HG03457 (cell line): Measurements from ENCODE around the gene EIF4G3.
A peak's percentile ranks its signal among the peaks of the same experiment; 100 is the strongest.
"Not testable (repeated sequence)": the region's sequence is repeated elsewhere in the genome, so short reads cannot be mapped to it uniquely, and the experiment has no call there.

Experiments
- ATAC-seq: cut with Tn5 transposase; IDR thresholded peaks from one replicate; pipeline ENCODE4 v1.9.1; 2021; ENCODE audit warnings: moderate number of reproducible peaks; ENCODE audit not compliant: unreplicated experiment

Gene EIF4G3

GRCh38 chr1:21176586-21177555, at the start of gene EIF4G3:
Gene EIF4G3 (minus strand): TSS chr1:21176897. CDS start chr1:21002742, 174,155 bp downstream.
- peak; percentile 94 for ATAC-seq

- ATAC-seq: no peak
Measured at GRCh38 chr1:21225065-21225464, 48.4 kb upstream of the EIF4G3 start.

GRCh38 chr1:21220815-21221214, 44.1 kb upstream of the EIF4G3 start:
- ATAC-seq: no peak

GRCh38 chr1:21219674-21220073, 43.0 kb upstream of the EIF4G3 start:
- no peak for ATAC-seq

GRCh38 chr1:21217812-21218596, 41.3 kb upstream of the EIF4G3 start:
- ATAC-seq: no peak

- no peak for ATAC-seq
Measured at GRCh38 chr1:21216835-21217811, 40.4 kb upstream of the EIF4G3 start.

GRCh38 chr1:21212126-21212525, 35.4 kb upstream of the EIF4G3 start:
- no peak for ATAC-seq

GRCh38 chr1:21208137-21208700, 31.5 kb upstream of the EIF4G3 start:
- not testable (repeated sequence) for ATAC-seq

GRCh38 chr1:21206117-21206516, 29.4 kb upstream of the EIF4G3 start:
- no peak for ATAC-seq

- no peak for ATAC-seq
Measured at GRCh38 chr1:21205416-21205815, 28.7 kb upstream of the EIF4G3 start.

GRCh38 chr1:21201650-21202049, 25.0 kb upstream of the EIF4G3 start:
- ATAC-seq: no peak

GRCh38 chr1:21201238-21201637, 24.5 kb upstream of the EIF4G3 start:
- ATAC-seq: not testable (repeated sequence)

GRCh38 chr1:21200767-21201166, 24.1 kb upstream of the EIF4G3 start:
- ATAC-seq: no peak

GRCh38 chr1:21198929-21199328, 22.2 kb upstream of the EIF4G3 start:
- no peak for ATAC-seq

GRCh38 chr1:21192871-21193270, 16.2 kb upstream of the EIF4G3 start:
- no peak for ATAC-seq

- no peak for ATAC-seq
Measured at GRCh38 chr1:21192284-21192683, 15.6 kb upstream of the EIF4G3 start.

- not testable (repeated sequence) for ATAC-seq
Measured at GRCh38 chr1:21190771-21191170, 14.1 kb upstream of the EIF4G3 start.

GRCh38 chr1:21189906-21190500, 13.3 kb upstream of the EIF4G3 start:
- ATAC-seq: no peak

GRCh38 chr1:21189421-21189820, 12.7 kb upstream of the EIF4G3 start:
- ATAC-seq: no peak

GRCh38 chr1:21188235-21188634, 11.5 kb upstream of the EIF4G3 start:
- ATAC-seq: no peak
